Prostate gland (tissue), 2 donors: ENCODE results near the gene CMTM4. TPM values are rescaled to one million over a fixed set of nuclear protein-coding genes. Genes with fewer than 3 reads are reported as not detected.

Experiments
- DNase-seq: peaks from one replicate; pipeline ENCODE4 v3.0.0-alpha.2; 2019; ENCODE audit warnings: low spot score
- H3K27ac ChIP-seq, 2 donors: fragments of 200-600 bp; sonication (generic); 2 replicates each; pipeline ENCODE4 v1.5.1; 2017 to 2019
- H3K27me3 ChIP-seq: fragments of 200-600 bp; sonication (generic); replicated peaks from 2 replicates; pipeline ENCODE4 v1.5.1; 2019; ENCODE audit not compliant: insufficient read depth
- H3K36me3 ChIP-seq, 2 donors: fragments of 200-600 bp; sonication (generic); 1 replicate in 1 of 2; 2 replicates in 1 of 2; pipeline versions ENCODE4 v1.5.1 to v1.8.1; 2017 to 2019
- H3K4me1 ChIP-seq: fragments of 200-600 bp; sonication (generic); replicated peaks from 2 replicates; pipeline ENCODE4 v1.5.1; 2019
- H3K4me3 ChIP-seq, 2 donors: fragments of 200-600 bp; sonication (generic); 2 replicates each; pipeline ENCODE4 v1.5.1; 2017 to 2019
- H3K9me3 ChIP-seq: fragments of 200-600 bp; sonication (generic); 2 replicates; pipeline ENCODE4 v1.5.1; 2017
- POLR2A ChIP-seq: fragments of 450-650 bp; IDR thresholded peaks from one replicate; pipeline ENCODE4 v1.6.1; 2016; ENCODE audit warnings: antibody characterized with exemption, mild to moderate bottlenecking
- POLR2AphosphoS5 ChIP-seq: sonication (generic); formaldehyde crosslinking; IDR thresholded peaks from one replicate; pipeline ENCODE4 v1.6.1; 2017; ENCODE audit warnings: antibody characterized with exemption
- WGBS: methylation state at CpG from one replicate; pipeline ENCODE4 v1.1.5; 2018; 5-methylcytosine and 5-hydroxymethylcytosine counted together
- intact Hi-C: fragments of 100-400 bp; cut with DNase I; formaldehyde crosslinking; loops from one replicate; pipeline ENCODE4 v1.14.2; 2022
- total RNA-seq, 2 donors: library from RNA; depleted of rRNA; stranded (reverse); fragments of >200 nt; gene quantifications; one replicate each; pipeline ENCODE4 v1.1.0, GENCODE V29; 2016
- TF ChIP-seq, protein P1 (sequence below), 4 experiments: fragments of 200-600 bp in 2 of 4; fragments of 450-650 bp in 2 of 4; sonication (generic) in 2 of 4; IDR thresholded peaks; 1 replicate in 3 of 4; 2 replicates in 1 of 4; pipeline ENCODE4 v1.5.1; 2016 to 2019; ENCODE audit warnings: antibody characterized with exemption in 4 of 4, mild to moderate bottlenecking in 2 of 4, moderate library complexity in 2 of 4

CMTM4 gene
- total RNA-seq, 2 donors from 2014 or later = 46.9 to 57.7 TPM

DNA sequence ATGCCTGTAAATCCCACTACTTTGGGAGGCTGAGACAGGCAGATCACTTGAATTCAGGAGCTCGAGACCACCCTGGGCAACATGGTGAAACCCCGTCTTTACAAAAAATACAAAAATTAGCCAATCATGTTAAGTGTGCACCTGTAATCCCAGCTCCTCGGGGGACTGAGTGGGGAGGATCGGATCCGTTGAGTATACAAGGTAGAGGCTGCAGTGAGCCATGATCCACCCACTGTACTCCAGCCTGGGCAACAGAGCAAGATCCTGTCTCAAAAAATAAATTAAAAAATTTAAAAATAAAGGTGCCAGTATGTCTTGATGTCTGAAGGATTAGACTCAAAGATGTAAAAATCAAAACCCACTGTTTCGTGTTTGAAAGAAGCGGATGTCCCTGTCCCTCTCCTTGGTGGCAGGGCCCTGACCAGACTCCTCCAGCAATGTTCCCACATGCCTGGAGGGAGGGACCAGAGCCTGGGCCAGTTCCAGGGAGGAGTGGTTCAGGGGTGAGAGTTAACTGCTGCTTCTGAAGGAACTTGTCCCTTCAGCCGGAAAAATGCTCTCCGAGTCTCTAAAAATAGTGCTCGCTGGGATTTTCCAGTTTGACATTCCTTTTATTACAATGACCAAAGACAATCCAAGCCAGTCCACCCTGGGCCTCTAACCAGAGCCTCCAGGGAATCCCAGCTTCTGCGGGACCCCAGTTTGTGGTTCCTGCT lies 9.4 kb upstream of the CMTM4 start:
- H3K27ac ChIP-seq = peak overlapping the region; percentile 42 to 43
- whole genome bisulfite sequencing = 51% methylated on average over 11 of the region's 11 CpGs
- intact Hi-C loops = no loop called here
- H3K27me3 ChIP-seq = no peaks in the 10 kb centered on the region
- peaks cover 7% of the 10 kb centered on the region for H3K4me1 ChIP-seq
- DNase-seq = peak; percentile 57
- no peaks in the 10 kb centered on the region for H3K9me3 ChIP-seq
- H3K36me3 ChIP-seq = no peaks in the 10 kb centered on the region
- TF ChIP-seq POLR2AphosphoS5 = no peak
- TF ChIP-seq, protein P1, sequence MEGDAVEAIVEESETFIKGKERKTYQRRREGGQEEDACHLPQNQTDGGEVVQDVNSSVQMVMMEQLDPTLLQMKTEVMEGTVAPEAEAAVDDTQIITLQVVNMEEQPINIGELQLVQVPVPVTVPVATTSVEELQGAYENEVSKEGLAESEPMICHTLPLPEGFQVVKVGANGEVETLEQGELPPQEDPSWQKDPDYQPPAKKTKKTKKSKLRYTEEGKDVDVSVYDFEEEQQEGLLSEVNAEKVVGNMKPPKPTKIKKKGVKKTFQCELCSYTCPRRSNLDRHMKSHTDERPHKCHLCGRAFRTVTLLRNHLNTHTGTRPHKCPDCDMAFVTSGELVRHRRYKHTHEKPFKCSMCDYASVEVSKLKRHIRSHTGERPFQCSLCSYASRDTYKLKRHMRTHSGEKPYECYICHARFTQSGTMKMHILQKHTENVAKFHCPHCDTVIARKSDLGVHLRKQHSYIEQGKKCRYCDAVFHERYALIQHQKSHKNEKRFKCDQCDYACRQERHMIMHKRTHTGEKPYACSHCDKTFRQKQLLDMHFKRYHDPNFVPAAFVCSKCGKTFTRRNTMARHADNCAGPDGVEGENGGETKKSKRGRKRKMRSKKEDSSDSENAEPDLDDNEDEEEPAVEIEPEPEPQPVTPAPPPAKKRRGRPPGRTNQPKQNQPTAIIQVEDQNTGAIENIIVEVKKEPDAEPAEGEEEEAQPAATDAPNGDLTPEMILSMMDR (IDR thresholded peaks at IDR 0.05) = no peak
- TF ChIP-seq POLR2A = no peak
- no peak overlapping the region for H3K4me3 ChIP-seq

DNA sequence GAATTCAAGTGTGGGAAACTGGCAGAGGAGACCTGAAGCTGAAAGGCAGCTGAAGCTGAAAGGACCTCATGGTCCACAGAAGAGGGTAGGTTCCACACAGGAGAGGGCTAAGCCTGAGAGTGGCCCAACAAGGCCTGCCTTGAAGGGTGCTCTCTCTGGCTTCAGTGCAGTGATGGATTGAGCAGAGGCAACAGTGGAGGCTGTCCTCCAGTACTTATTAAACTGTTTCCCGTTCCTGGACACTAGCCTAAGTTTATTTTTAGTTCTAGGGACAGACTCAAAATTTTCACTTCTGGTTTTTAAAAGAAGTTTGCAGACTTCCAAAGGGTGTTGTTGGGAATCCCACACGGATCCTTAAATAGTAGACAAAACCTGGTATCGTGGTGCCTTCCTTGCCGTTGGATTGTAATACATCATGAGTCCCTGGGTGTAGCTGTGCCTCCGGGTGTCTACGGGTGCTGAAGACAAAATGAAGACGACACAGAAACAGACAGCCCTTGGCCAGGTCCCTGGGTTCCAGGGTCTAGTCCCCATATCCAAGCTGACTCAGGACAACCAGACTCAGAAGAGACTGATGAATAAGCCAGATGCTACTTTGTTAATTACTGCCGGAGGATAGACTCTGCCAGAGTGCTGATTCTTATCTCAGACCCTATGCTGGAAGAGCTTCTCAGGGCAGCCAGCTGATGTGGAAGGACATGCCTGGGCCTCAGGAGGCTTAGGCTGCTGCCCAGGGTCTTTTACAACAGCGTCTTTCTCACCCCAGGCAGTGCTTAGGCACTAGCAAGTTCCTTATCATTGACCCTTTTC lies 7.1 kb upstream of the CMTM4 start:
- no peak overlapping the region for H3K4me3 ChIP-seq
- peak overlapping the region in 1 of 2 donors; percentile 45 for H3K27ac ChIP-seq
- WGBS = 50% methylated on average over 9 of the region's 9 CpGs
- H3K36me3 ChIP-seq = no peaks in the 10 kb centered on the region
- intact Hi-C loops = no loop called here
- peaks cover 7% of the 10 kb centered on the region for H3K4me1 ChIP-seq
- TF ChIP-seq POLR2AphosphoS5 (no peak), POLR2A (no peak)
- TF ChIP-seq, protein P1 (IDR thresholded peaks at IDR 0.05) = no peak
- no peaks in the 10 kb centered on the region for H3K27me3 ChIP-seq
- H3K9me3 ChIP-seq = no peaks in the 10 kb centered on the region
- DNase-seq = no peak

DNA sequence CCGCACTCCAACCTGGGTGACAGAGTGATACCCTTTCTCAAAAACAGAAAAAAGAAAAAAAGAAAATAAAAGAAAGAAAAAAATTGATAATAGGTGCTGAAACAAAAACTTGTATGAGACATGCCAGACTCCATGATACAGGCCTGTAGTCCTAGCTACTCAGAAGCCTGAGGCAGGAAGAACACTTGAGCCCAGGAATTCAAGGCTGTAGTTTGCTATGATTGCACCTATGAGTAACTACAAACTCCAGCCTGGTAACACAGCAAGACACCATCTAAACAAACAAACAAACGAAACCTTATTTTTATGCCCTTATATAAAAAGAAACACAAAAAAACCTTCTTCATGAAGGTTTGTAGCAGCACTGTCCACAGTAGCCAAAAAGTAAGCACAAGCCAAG lies 5.0 kb upstream of the CMTM4 start:
- peaks cover 7% of the 10 kb centered on the region for H3K4me1 ChIP-seq

DNA sequence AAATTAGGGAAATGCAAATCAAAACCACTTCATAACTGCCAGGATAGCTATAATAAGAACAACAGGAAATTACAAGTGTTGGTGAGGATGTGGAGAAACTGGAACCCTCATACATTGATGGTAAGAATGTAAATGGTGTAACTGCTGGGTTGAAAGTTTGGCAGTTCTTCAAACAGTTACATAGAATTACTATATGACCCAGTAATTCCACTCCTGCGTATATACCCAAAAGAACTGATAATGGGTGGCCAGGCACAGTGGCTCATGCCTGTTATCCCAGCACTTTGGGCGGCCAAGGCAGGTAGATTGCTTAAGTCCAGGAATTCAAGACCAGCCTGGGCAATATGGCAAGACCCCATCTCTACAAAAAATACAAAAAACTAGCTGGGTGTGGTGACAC lies 4.5 kb upstream of the CMTM4 start:
- Histone ChIP-seq H3K27me3 (no peaks in the 10 kb centered on the region), H3K36me3 (no peaks in the 10 kb centered on the region), H3K4me1 (peaks cover 4% of the 10 kb centered on the region), H3K9me3 (no peaks in the 10 kb centered on the region), H3K27ac (no peak overlapping the region), H3K4me3 (no peak overlapping the region)
- intact Hi-C loops = no loop called here
- 96% methylated on average over 2 of the region's 2 CpGs for WGBS
- DNase-seq = no peak
- TF ChIP-seq POLR2AphosphoS5 (no peak), POLR2A (no peak)
- TF ChIP-seq, protein P1 (IDR thresholded peaks at IDR 0.05) = no peak

More for the DNA sequence above, 5.0 kb upstream of the CMTM4 start:
- no peak overlapping the region for H3K4me3 ChIP-seq
- intact Hi-C loops = no loop called here
- no peaks in the 10 kb centered on the region for H3K36me3 ChIP-seq
- DNase-seq = no peak
- 91% methylated on average over 2 of the region's 2 CpGs for WGBS
- no peaks in the 10 kb centered on the region for H3K27me3 ChIP-seq
- H3K9me3 ChIP-seq = no peaks in the 10 kb centered on the region
- TF ChIP-seq POLR2A = no peak
- TF ChIP-seq, protein P1 (IDR thresholded peaks at IDR 0.05) = no peak
- H3K27ac ChIP-seq = no peak overlapping the region
